Measurements from ENCODE around the gene LTBP1.

The LTBP1 gene

GRCh38 chr2:33205693-33206434, 259.1 kb downstream of the LTBP1 start:
- H3K36me3 ChIP-seq (ENCODE audit: control insufficient read depth, insufficient read depth, low read length) = no peaks in the 10 kb centered on the region
- H3K9ac ChIP-seq (ENCODE audit: low read depth, low read length) = no peak overlapping the region
- no peaks in the 10 kb centered on the region for H3K9me3 ChIP-seq (ENCODE audit: control insufficient read depth, insufficient read depth, low read length)
- H3K27me3 ChIP-seq (ENCODE audit: control insufficient read depth, insufficient read depth, low read length) = no peaks in the 10 kb centered on the region
- no peaks in the 10 kb centered on the region for H3K4me1 ChIP-seq (ENCODE audit: control insufficient read depth, insufficient read depth, low read length)
- no peak overlapping the region for H3K4me3 ChIP-seq (ENCODE audit: low read depth, low read length)

GRCh38 chr2:33207151-33207740, 260.5 kb downstream of the LTBP1 start:
- H3K4me3 ChIP-seq (ENCODE audit: low read depth, low read length) = no peak overlapping the region
- no peaks in the 10 kb centered on the region for H3K9me3 ChIP-seq (ENCODE audit: control insufficient read depth, insufficient read depth, low read length)
- H3K36me3 ChIP-seq (ENCODE audit: control insufficient read depth, insufficient read depth, low read length) = no peaks in the 10 kb centered on the region
- no peaks in the 10 kb centered on the region for H3K27me3 ChIP-seq (ENCODE audit: control insufficient read depth, insufficient read depth, low read length)
- no peaks in the 10 kb centered on the region for H3K4me1 ChIP-seq (ENCODE audit: control insufficient read depth, insufficient read depth, low read length)
- no peak overlapping the region for H3K9ac ChIP-seq (ENCODE audit: low read depth, low read length)

GRCh38 chr2:33208400-33208799, 261.6 kb downstream of the LTBP1 start:
- no peak overlapping the region for H3K9ac ChIP-seq (ENCODE audit: low read depth, low read length)
- H3K9me3 ChIP-seq (ENCODE audit: control insufficient read depth, insufficient read depth, low read length) = no peaks in the 10 kb centered on the region
- no peaks in the 10 kb centered on the region for H3K27me3 ChIP-seq (ENCODE audit: control insufficient read depth, insufficient read depth, low read length)
- no peaks in the 10 kb centered on the region for H3K36me3 ChIP-seq (ENCODE audit: control insufficient read depth, insufficient read depth, low read length)
- H3K4me1 ChIP-seq (ENCODE audit: control insufficient read depth, insufficient read depth, low read length) = no peaks in the 10 kb centered on the region
- no peak overlapping the region for H3K4me3 ChIP-seq (ENCODE audit: low read depth, low read length)

- H3K4me1 ChIP-seq (ENCODE audit: control insufficient read depth, insufficient read depth, low read length) = no peaks in the 10 kb centered on the region
- H3K9ac ChIP-seq (ENCODE audit: low read depth, low read length) = no peak overlapping the region
- H3K27me3 ChIP-seq (ENCODE audit: control insufficient read depth, insufficient read depth, low read length) = no peaks in the 10 kb centered on the region
- no peaks in the 10 kb centered on the region for H3K36me3 ChIP-seq (ENCODE audit: control insufficient read depth, insufficient read depth, low read length)
- no peak overlapping the region for H3K4me3 ChIP-seq (ENCODE audit: low read depth, low read length)
- H3K9me3 ChIP-seq (ENCODE audit: control insufficient read depth, insufficient read depth, low read length) = no peaks in the 10 kb centered on the region
Observed at GRCh38 chr2:33209976-33210375, 263.2 kb downstream of the LTBP1 start.

- Histone ChIP-seq H3K4me1 (ENCODE audit: control insufficient read depth, insufficient read depth, low read length) (no peaks in the 10 kb centered on the region), H3K9ac (ENCODE audit: low read depth, low read length) (no peak overlapping the region), H3K4me3 (ENCODE audit: low read depth, low read length) (no peak overlapping the region)
Observed at GRCh38 chr2:33210626-33211025, 263.9 kb downstream of the LTBP1 start.

GRCh38 chr2:33212151-33212550, 265.4 kb downstream of the LTBP1 start:
- Histone ChIP-seq H3K9ac (ENCODE audit: low read depth, low read length) (no peak overlapping the region), H3K9me3 (ENCODE audit: control insufficient read depth, insufficient read depth, low read length) (no peaks in the 10 kb centered on the region), H3K27me3 (ENCODE audit: control insufficient read depth, insufficient read depth, low read length) (no peaks in the 10 kb centered on the region)

More at GRCh38 chr2:33210626-33211025, 263.9 kb downstream of the LTBP1 start:
- no peaks in the 10 kb centered on the region for H3K27me3 ChIP-seq (ENCODE audit: control insufficient read depth, insufficient read depth, low read length)
- no peaks in the 10 kb centered on the region for H3K36me3 ChIP-seq (ENCODE audit: control insufficient read depth, insufficient read depth, low read length)
- no peaks in the 10 kb centered on the region for H3K9me3 ChIP-seq (ENCODE audit: control insufficient read depth, insufficient read depth, low read length)

GRCh38 chr2:33213244-33213643, 266.5 kb downstream of the LTBP1 start:
- no peak overlapping the region for H3K9ac ChIP-seq (ENCODE audit: low read depth, low read length)
- no peaks in the 10 kb centered on the region for H3K36me3 ChIP-seq (ENCODE audit: control insufficient read depth, insufficient read depth, low read length)
- no peaks in the 10 kb centered on the region for H3K9me3 ChIP-seq (ENCODE audit: control insufficient read depth, insufficient read depth, low read length)
- H3K4me3 ChIP-seq (ENCODE audit: low read depth, low read length) = no peak overlapping the region
- no peaks in the 10 kb centered on the region for H3K27me3 ChIP-seq (ENCODE audit: control insufficient read depth, insufficient read depth, low read length)
- no peaks in the 10 kb centered on the region for H3K4me1 ChIP-seq (ENCODE audit: control insufficient read depth, insufficient read depth, low read length)

More at GRCh38 chr2:33212151-33212550, 265.4 kb downstream of the LTBP1 start:
- Histone ChIP-seq H3K36me3 (ENCODE audit: control insufficient read depth, insufficient read depth, low read length) (no peaks in the 10 kb centered on the region), H3K4me3 (ENCODE audit: low read depth, low read length) (no peak overlapping the region), H3K4me1 (ENCODE audit: control insufficient read depth, insufficient read depth, low read length) (no peaks in the 10 kb centered on the region)

GRCh38 chr2:33213648-33214047, 266.9 kb downstream of the LTBP1 start:
- no peak overlapping the region for H3K4me3 ChIP-seq (ENCODE audit: low read depth, low read length)
- no peaks in the 10 kb centered on the region for H3K36me3 ChIP-seq (ENCODE audit: control insufficient read depth, insufficient read depth, low read length)
- H3K9ac ChIP-seq (ENCODE audit: low read depth, low read length) = no peak overlapping the region
- no peaks in the 10 kb centered on the region for H3K4me1 ChIP-seq (ENCODE audit: control insufficient read depth, insufficient read depth, low read length)
- no peaks in the 10 kb centered on the region for H3K27me3 ChIP-seq (ENCODE audit: control insufficient read depth, insufficient read depth, low read length)
- H3K9me3 ChIP-seq (ENCODE audit: control insufficient read depth, insufficient read depth, low read length) = no peaks in the 10 kb centered on the region

- Histone ChIP-seq H3K4me3 (ENCODE audit: low read depth, low read length) (no peak overlapping the region), H3K27me3 (ENCODE audit: control insufficient read depth, insufficient read depth, low read length) (no peaks in the 10 kb centered on the region), H3K36me3 (ENCODE audit: control insufficient read depth, insufficient read depth, low read length) (no peaks in the 10 kb centered on the region), H3K4me1 (ENCODE audit: control insufficient read depth, insufficient read depth, low read length) (no peaks in the 10 kb centered on the region), H3K9me3 (ENCODE audit: control insufficient read depth, insufficient read depth, low read length) (no peaks in the 10 kb centered on the region), H3K9ac (ENCODE audit: low read depth, low read length) (no peak overlapping the region)
Observed at GRCh38 chr2:33214436-33214835, 267.7 kb downstream of the LTBP1 start.

GRCh38 chr2:33214857-33215256, 268.1 kb downstream of the LTBP1 start:
- Histone ChIP-seq H3K4me3 (ENCODE audit: low read depth, low read length) (no peak overlapping the region), H3K9ac (ENCODE audit: low read depth, low read length) (no peak overlapping the region)

GRCh38 chr2:33215299-33215698, 268.5 kb downstream of the LTBP1 start:
- no peaks in the 10 kb centered on the region for H3K4me1 ChIP-seq (ENCODE audit: control insufficient read depth, insufficient read depth, low read length)
- H3K9ac ChIP-seq (ENCODE audit: low read depth, low read length) = no peak overlapping the region
- H3K4me3 ChIP-seq (ENCODE audit: low read depth, low read length) = no peak overlapping the region
- no peaks in the 10 kb centered on the region for H3K9me3 ChIP-seq (ENCODE audit: control insufficient read depth, insufficient read depth, low read length)
- H3K36me3 ChIP-seq (ENCODE audit: control insufficient read depth, insufficient read depth, low read length) = no peaks in the 10 kb centered on the region
- H3K27me3 ChIP-seq (ENCODE audit: control insufficient read depth, insufficient read depth, low read length) = no peaks in the 10 kb centered on the region

More at GRCh38 chr2:33214857-33215256, 268.1 kb downstream of the LTBP1 start:
- Histone ChIP-seq H3K36me3 (ENCODE audit: control insufficient read depth, insufficient read depth, low read length) (no peaks in the 10 kb centered on the region), H3K4me1 (ENCODE audit: control insufficient read depth, insufficient read depth, low read length) (no peaks in the 10 kb centered on the region), H3K9me3 (ENCODE audit: control insufficient read depth, insufficient read depth, low read length) (no peaks in the 10 kb centered on the region), H3K27me3 (ENCODE audit: control insufficient read depth, insufficient read depth, low read length) (no peaks in the 10 kb centered on the region)

- H3K4me3 ChIP-seq (ENCODE audit: low read depth, low read length) = no peak overlapping the region
- H3K4me1 ChIP-seq (ENCODE audit: control insufficient read depth, insufficient read depth, low read length) = no peaks in the 10 kb centered on the region
- H3K36me3 ChIP-seq (ENCODE audit: control insufficient read depth, insufficient read depth, low read length) = no peaks in the 10 kb centered on the region
- H3K9me3 ChIP-seq (ENCODE audit: control insufficient read depth, insufficient read depth, low read length) = no peaks in the 10 kb centered on the region
- no peak overlapping the region for H3K9ac ChIP-seq (ENCODE audit: low read depth, low read length)
- no peaks in the 10 kb centered on the region for H3K27me3 ChIP-seq (ENCODE audit: control insufficient read depth, insufficient read depth, low read length)
Observed at GRCh38 chr2:33215983-33216382, 269.2 kb downstream of the LTBP1 start.

Measured in iPS-15b (cell line).